ENCODE measurements around the gene TMEM125.

GRCh38 chr1:43251024-43251423 is 18.8 kb upstream of the TMEM125 start:
- TF ChIP-seq CTCF (IDR thresholded peaks at IDR 0.05) (no peak), ELF1 (IDR thresholded peaks at IDR 0.05) (no peak)

Measured in SK-N-SH (cell line).